Right lobe of liver (tissue), 6 donors: Measurements from ENCODE around the gene TAF7L. TPM values are rescaled to one million over a fixed set of nuclear protein-coding genes. Genes with fewer than 3 reads are reported as not detected.

Experiments used
- ATAC-seq, 4 donors: fragments of 200-7000 bp; cut with Tn5 transposase; one replicate each; pipeline ENCODE4 v1.9.1; 2020; ENCODE audit warnings: mild to moderate bottlenecking in 4 of 4, moderate library complexity in 4 of 4
- DNase-seq, 3 donors: peaks; one replicate each; pipeline ENCODE4 v3.0.0-alpha.2; 2020
- H3K27ac ChIP-seq, 3 donors: fragments of 200-600 bp; one replicate each; pipeline ENCODE4 v1.8.0; 2022
- H3K27me3 ChIP-seq, 2 donors: fragments of 200-600 bp; one replicate each; pipeline ENCODE4 v1.8.0; 2022
- H3K36me3 ChIP-seq, 4 donors: fragments of 200-600 bp; sonication (generic) in 1 of 4; one replicate each; pipeline versions ENCODE4 v1.5.1 to v1.8.0; 2017 to 2022; ENCODE audit warnings: control low read depth in 1 of 4
- H3K4me1 ChIP-seq, 4 donors: fragments of 200-600 bp; sonication (generic) in 1 of 4; one replicate each; pipeline versions ENCODE4 v1.5.1 to v1.8.0; 2017 to 2022; ENCODE audit warnings: control low read depth in 1 of 4
- H3K4me3 ChIP-seq, 3 donors: fragments of 200-600 bp; one replicate each; pipeline ENCODE4 v1.8.0; 2022
- H3K9me3 ChIP-seq, 4 donors: fragments of 200-600 bp; sonication (generic) in 1 of 4; one replicate each; pipeline versions ENCODE4 v1.5.1 to v1.8.0; 2017 to 2022; ENCODE audit warnings: control low read depth in 1 of 4
- POLR2A ChIP-seq: fragments of 450-650 bp; IDR thresholded peaks from one replicate; pipeline ENCODE4 v1.6.1; 2017; ENCODE audit warnings: antibody characterized with exemption, mild to moderate bottlenecking
- WGBS: methylation state at CpG from one replicate; pipeline ENCODE4 v1.1.6; 2018; ENCODE audit warnings: low coverage, low lambda C conversion rate; ENCODE audit not compliant: insufficient coverage; ENCODE audit errors: missing lambda C conversion rate; 5-methylcytosine and 5-hydroxymethylcytosine counted together
- intact Hi-C, 2 donors: fragments of 100-400 bp; cut with DNase I; formaldehyde crosslinking; loops; one replicate each; pipeline versions ENCODE4 v1.11.2 to v1.14.1; 2022
- small RNA-seq, 2 experiments: library from RNA; depleted of rRNA; stranded (forward); fragments of <200 nt; gene quantifications; one replicate each; pipeline ENCODE3, GENCODE V24; 2016
- total RNA-seq, 6 experiments: library from RNA; depleted of rRNA in 2 of 6; stranded (reverse); fragments of >200 nt in 2 of 6; fragmentation: NEBNext Ultra II Directional in 3 of 6; extraction: Animal tissue kit (Norgen Biotek cat#: 25700) in 3 of 6; gene quantifications; one replicate each; pipeline versions ENCODE4 v1.1.0 to v1.2.4, GENCODE V29; 2016 to 2023
- TF ChIP-seq, protein P1 (sequence below), 4 donors: fragments of 200-600 bp in 3 of 4; fragments of 450-650 bp in 1 of 4; IDR thresholded peaks; one replicate each; pipeline versions ENCODE4 v1.5.1 to v1.8.0; 2016 to 2022; ENCODE audit warnings: antibody characterized with exemption in 4 of 4, mild to moderate bottlenecking in 2 of 4
- donor health status: DM: no; HTN: yes; CAD: no.
- donor health status: DM: no; HTN: no; CAD: no.
- donor health status: DM: no; HTN: no; CAD: no.
- donor health status: DM: no; HTN: yes; CAD: no.
- donor health status: DM: no; HTN: yes; CAD: no.

Gene TAF7L
- total RNA-seq, 6 experiments from 2014 or later, result 0.09 to 0.31 TPM; not detected in 4

DNA sequence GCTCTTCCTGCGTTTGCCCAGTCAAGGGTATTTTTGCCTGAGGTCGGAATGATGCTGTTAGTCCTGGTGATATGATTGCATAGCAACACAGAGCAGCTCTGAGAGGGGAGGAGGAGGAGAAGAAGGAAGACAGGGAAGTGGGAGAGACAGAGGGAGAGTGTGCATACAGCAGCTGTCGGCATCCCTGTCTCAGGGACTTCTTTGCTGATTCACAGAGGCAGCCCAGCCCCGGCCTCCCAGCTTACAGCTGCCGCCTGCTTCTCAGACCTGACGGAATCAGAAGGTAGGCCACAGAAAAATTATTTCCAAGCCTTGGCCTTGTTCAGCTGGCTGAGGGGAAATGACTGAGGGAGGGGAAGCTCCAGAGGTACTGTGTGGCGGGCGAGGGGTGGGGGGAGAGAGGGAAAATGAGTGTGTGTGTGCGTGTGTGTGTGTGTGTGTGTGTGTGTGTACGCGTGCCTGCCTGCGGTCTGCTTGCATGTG, 71.2 kb downstream of the TAF7L start:
- Histone ChIP-seq H3K36me3 (no peaks in the 10 kb centered on the region), H3K4me1 (no peaks in the 10 kb centered on the region), H3K4me3 (no peak overlapping the region), H3K27me3 (no peaks in the 10 kb centered on the region), H3K27ac (no peak overlapping the region), H3K9me3 (no peaks in the 10 kb centered on the region)
- intact Hi-C loops, result no loop called here
- TF ChIP-seq POLR2A, result no peak
- TF ChIP-seq, protein P1, sequence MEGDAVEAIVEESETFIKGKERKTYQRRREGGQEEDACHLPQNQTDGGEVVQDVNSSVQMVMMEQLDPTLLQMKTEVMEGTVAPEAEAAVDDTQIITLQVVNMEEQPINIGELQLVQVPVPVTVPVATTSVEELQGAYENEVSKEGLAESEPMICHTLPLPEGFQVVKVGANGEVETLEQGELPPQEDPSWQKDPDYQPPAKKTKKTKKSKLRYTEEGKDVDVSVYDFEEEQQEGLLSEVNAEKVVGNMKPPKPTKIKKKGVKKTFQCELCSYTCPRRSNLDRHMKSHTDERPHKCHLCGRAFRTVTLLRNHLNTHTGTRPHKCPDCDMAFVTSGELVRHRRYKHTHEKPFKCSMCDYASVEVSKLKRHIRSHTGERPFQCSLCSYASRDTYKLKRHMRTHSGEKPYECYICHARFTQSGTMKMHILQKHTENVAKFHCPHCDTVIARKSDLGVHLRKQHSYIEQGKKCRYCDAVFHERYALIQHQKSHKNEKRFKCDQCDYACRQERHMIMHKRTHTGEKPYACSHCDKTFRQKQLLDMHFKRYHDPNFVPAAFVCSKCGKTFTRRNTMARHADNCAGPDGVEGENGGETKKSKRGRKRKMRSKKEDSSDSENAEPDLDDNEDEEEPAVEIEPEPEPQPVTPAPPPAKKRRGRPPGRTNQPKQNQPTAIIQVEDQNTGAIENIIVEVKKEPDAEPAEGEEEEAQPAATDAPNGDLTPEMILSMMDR (IDR thresholded peaks at IDR 0.05), result no peak
- WGBS, result 57% methylated on average over 12 of the region's 12 CpGs
- ATAC-seq (no peak), DNase-seq (no peak)

DNA sequence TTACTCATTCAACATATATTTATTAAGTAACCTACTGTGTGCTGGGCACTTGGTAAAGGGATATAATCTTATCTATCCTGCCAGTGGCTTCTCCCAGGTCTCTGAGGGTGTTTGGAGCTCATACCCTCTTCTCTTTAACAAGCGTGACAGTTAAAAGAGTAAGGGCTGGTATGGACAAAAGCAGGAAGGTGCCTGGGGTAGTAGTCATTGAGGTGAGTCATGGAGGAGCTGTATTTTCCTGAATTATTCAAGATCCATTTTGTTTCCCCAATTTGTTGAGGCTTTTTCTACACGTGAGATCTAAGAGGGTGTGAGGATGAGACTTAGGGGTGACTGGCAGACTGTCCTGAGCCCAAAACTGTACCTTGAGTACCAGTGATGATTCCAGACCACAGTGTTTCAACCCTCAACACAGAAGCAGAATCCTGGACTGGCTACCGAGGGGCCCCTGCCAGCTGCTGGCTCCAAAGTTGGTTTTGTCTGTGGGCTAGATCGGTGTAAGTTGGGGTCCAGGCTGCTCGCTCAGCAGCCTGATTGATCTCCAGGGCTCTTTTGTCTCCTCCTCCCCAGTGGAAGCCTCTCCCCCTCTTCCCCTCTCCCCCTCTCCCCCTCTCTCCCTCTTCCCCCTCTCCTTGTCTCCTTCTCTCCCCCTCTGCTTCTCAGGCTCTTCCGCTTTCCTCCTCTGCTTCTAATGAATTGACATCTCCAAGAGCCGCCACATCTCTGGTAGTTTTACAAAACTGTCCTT, 71.8 kb downstream of the TAF7L start, which contains the start of gene DRP2:
TSS of gene DRP2 (plus strand) at position 671 of the 748 bp plus-strand sequence. CDS start 11,862 bp downstream, outside the sequence.
- no peak for TF ChIP-seq POLR2A
- TF ChIP-seq, protein P1 (IDR thresholded peaks at IDR 0.05), result no peak
- Histone ChIP-seq H3K27me3 (no peaks in the 10 kb centered on the region), H3K4me1 (no peaks in the 10 kb centered on the region), H3K9me3 (no peaks in the 10 kb centered on the region), H3K4me3 (no peak within 1 kb of the TSS), H3K36me3 (no peaks in the 10 kb centered on the region), H3K27ac (no peak within 1 kb of the TSS)
- intact Hi-C loops, result no loop called here
- DNase-seq, result no peak
- 39% methylated on average over 3 of the region's 7 CpGs for WGBS
- ATAC-seq, result no peak

Small RNAs within 50 kb of the gene (small RNA-seq; reads per million reads assigned to genes)
- gene RNU6-934P, result 0 reads per million in 2 experiments

Other genes starting within 250 kb of the TAF7L start
- 10 to 100 TPM in 1 of 6 experiments, 1 to 10 TPM in 5; 5.3 to 11.5 (median 7.5) TPM for gene TRMT2B, start 239.2 kb downstream of the TAF7L start, total RNA-seq
- not detected for gene TMEM35A, start 212.5 kb downstream of the TAF7L start, total RNA-seq
- 1 to 10 TPM in 1 of 6 experiments, under 1 TPM in 5; 0.13 to 1.3 (median 0.54) TPM for gene CENPI, start 193.1 kb downstream of the TAF7L start, total RNA-seq
- not detected for gene DRP2, start 71.5 kb downstream of the TAF7L start, total RNA-seq
- gene TIMM8A, start 57.4 kb upstream of the TAF7L start, total RNA-seq, result 10 to 100 TPM in 5 of 6 experiments, 1 to 10 TPM in 1; 8.6 to 23.9 (median 15.7) TPM
- gene BTK, start 94.9 kb upstream of the TAF7L start, total RNA-seq, result 1 to 10 TPM; 1.1 to 4.7 (median 1.8) TPM
- 1,000 to 10,000 TPM in 1 of 6 experiments, 100 to 1,000 TPM in 1, 10 to 100 TPM in 4; 30.5 to 1,059 (median 46.3) TPM for gene RPL36A, start 99.7 kb upstream of the TAF7L start, total RNA-seq
- 10 to 100 TPM in 4 of 6 experiments, 1 to 10 TPM in 2; 8.1 to 19.0 (median 15.0) TPM for gene GLA, start 116.6 kb upstream of the TAF7L start, total RNA-seq
- 10 to 100 TPM; 19.5 to 38.2 (median 31.1) TPM for gene HNRNPH2, start 116.9 kb upstream of the TAF7L start, total RNA-seq
- gene ARMCX4, start 194.1 kb upstream of the TAF7L start, total RNA-seq, result 1 to 10 TPM; 1.1 to 5.9 (median 2.9) TPM